DMS 273 treated with DMSO at 0.1 percent for 48 hours (cell line): ENCODE data around the gene WWTR1.

Experiments used
- DNase-seq: peaks from one replicate; lab custom pipeline; 2025; lab: John Stamatoyannopoulos, UW

WWTR1 gene

GRCh38 chr3:149655826-149656574 is 1.8 kb downstream of the WWTR1 start:
- DNase-seq = no peak

DNA sequence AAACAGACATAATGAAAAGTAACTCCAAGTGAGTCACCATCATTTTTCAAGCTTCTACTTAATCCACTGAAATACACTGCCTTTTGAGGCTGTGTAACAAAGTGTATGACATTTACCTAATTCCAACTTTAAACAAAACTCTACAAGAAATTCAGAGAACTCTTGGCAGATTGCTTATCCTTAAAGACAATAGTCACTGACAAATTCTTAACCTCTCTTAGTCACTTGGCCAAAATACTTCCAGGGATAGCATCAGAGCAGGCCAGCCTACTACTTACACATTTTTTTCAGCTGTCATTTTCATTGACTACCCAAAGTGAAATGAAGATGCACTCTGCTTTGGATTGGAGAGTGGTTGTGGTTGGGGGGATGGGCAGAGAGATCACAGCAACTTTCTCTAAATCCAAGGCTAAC is 3.6 kb downstream of the WWTR1 start:
- DNase-seq = no peak

GRCh38 chr3:149653564-149653963 is 4.3 kb downstream of the WWTR1 start:
- DNase-seq = no peak

DNA sequence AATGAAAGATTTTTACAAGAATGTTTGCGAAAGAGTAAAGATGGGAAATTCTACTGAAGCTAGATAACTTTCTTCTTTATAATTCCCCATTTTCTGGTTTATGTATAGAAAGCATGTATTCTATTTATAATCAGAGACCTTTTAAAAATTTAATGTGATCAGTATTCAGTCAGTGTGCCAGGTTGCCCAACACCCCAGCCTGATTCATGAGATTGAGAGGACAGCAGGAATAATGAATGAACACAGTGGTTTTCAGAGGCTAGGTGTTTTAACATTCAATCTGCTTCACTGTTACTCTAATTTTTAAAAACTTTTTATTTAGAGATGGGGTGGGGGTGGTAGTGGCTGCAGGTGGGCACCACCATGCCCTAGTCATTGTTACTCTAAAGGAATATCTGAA is 4.7 kb downstream of the WWTR1 start:
- no peak for DNase-seq

DNA sequence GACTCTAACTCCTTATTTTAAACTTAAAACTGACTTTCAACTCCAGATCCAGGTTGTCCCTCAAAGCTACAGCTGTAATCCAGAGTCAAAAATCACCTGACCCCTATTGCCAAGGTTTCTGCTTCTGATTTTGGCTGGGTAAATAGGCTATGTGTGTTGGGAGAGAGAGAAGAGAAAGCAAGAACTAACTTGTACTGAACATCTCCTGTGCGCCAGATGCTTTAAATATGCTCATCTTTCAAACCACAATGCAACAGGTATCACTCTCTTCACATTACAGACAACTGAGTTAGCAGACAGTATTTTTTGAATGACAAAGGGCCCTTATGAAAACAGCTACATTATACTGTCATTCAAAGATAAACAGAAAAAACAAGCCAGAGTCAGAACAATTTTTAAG is 7.0 kb downstream of the WWTR1 start:
- DNase-seq = no peak

- DNase-seq = no peak
These were observed 9.3 kb downstream of the WWTR1 start for GRCh38 chr3:149648525-149648924.

- no peak for DNase-seq
These were observed 10.0 kb downstream of the WWTR1 start for GRCh38 chr3:149647812-149648211.

GRCh38 chr3:149647285-149647684 is 10.5 kb downstream of the WWTR1 start:
- no peak for DNase-seq

DNA sequence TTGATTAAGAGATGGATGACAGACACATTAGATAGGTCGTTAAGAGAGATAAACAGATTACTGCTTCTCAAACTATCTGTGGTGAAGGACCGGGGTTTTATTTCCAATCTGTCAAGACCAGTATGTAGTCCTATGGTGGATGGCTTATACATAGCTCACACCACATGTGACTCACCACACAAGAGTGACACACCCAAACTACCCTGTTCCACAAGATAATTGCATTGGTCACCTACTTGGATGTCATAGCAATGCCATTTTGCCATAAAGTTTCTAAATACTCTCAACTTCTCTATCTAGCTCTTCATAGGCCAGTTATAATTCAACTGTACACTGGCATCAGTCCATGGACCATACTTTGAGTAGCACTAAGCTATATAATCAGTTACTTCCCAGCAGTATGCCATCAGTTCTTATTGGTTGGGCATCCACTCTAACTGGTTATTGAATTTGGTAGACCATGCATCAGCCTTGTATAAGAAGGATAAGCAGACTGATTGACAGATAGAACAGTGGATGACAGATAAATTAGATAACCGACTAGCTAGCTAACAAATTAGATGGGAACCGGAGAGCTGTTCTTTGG is 11.6 kb downstream of the WWTR1 start:
- no peak for DNase-seq

- DNase-seq = no peak
These were observed 13.9 kb downstream of the WWTR1 start for GRCh38 chr3:149643963-149644362.

GRCh38 chr3:149643482-149643798 is 14.4 kb downstream of the WWTR1 start:
- no peak for DNase-seq

- DNase-seq = no peak
These were observed 16.7 kb downstream of the WWTR1 start for GRCh38 chr3:149640976-149641728.

DNA sequence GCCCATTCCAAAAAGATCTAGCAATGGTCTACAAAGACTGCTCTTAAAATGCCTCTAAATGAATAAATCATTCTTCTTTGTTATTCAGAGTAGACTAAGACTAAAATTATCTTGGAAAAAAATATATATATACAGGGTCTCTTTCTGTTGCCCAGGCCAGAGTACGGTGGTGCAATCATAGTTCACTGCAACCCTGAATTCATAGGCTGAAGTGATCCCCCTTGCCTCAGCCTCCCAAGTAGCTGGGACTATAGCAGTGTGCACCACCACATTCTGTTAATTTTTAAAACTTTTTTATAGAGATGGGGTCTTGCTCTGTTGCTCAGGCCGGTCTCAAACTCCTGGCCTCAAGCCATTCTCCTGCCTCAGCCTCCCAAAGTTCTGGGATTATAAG is 18.7 kb downstream of the WWTR1 start:
- DNase-seq = no peak

GRCh38 chr3:149638228-149639092 is 19.4 kb downstream of the WWTR1 start:
- DNase-seq = no peak

GRCh38 chr3:149635396-149635795 is 22.4 kb downstream of the WWTR1 start:
- DNase-seq = no peak

DNA sequence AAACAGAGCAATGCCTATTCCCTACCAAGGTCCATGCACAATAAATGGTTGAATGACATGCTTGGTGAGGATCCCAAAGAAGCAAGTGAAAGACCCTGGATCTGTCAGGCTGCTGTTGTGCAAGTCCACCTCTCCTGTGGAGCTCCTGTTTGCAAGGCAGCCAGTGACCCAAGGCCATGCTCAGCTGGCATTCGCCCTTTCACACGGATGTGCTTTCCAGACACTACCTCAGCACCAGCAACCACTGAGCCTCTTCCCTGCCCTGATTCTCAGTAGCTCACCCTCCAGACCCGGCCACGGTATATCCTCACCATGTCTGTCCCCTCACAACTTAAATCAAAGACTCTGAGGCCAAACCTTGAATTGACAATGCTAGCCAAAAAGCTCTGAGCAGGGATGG is 23.3 kb downstream of the WWTR1 start:
- DNase-seq = no peak

- DNase-seq = no peak
These were observed 23.8 kb downstream of the WWTR1 start for GRCh38 chr3:149634072-149634471.

DNA sequence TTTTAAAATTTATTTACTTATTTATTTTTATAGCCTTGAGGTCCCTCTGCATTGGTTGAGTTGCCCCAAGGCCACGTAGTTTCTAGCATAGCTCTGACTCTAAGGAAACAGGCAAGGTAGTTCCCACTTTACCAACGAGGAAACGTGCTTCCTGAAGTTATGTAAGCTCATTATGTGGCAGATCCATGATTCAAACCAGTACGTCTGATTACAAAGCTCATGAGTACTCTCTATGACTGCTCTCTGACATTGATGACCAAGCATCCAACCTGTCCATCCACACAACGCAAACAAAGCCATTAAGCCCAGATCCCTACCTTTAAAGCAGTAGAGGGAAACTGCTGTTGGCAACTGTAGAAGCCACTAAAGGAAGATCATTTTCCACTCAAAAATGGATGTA is 25.6 kb downstream of the WWTR1 start:
- no peak for DNase-seq

DNA sequence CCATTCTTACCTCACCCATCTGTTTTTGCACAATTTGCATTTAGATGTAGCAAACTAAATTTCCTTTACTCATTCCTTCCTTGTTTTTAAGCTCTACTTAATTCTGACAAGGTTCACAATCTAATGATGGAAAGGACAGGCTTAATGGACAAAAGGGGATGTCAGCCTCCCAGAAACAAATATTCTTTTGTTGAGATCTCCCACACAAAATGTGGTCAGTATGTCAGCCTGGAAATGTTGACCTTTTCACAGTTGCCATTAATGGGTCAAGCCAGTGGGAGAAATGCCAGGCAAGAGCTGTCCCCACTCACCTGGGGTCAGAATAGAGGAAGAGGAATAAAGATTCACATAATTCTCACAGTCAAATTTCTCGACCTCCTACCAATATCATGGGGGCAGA is 27.0 kb downstream of the WWTR1 start:
- DNase-seq = no peak

GRCh38 chr3:149628957-149629670 is 28.7 kb downstream of the WWTR1 start:
- DNase-seq = no peak

- no peak for DNase-seq
These were observed 31.2 kb downstream of the WWTR1 start for GRCh38 chr3:149626671-149627070.

DNA sequence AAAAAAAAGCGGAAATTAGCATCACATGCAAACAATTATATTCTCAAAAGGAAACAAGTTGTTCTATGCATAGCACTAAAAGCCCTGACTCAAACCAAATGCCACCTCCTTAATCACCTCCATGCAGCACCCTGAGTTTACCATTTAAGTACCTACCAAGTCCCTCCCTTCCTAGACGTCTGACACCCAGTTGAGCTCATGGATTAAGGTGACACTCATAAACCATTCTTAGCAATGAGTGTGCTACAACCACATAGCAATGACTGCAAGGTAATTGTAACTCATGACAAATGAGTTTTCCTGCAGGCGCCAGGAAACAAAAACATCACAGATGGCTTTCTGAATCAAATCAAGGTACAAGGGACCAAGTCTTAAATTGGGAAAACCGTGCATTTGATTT is 32.0 kb downstream of the WWTR1 start:
- DNase-seq = no peak
